HG03045 (cell line): Measurements from ENCODE around the gene HORMAD2.
"Not testable (repeated sequence)": the region's sequence is repeated elsewhere in the genome, so short reads cannot be mapped to it uniquely, and the experiment has no call there.

Experiments used
- ATAC-seq: cut with Tn5 transposase; IDR thresholded peaks from one replicate; pipeline ENCODE4 v1.9.1; 2021; ENCODE audit warnings: mild to moderate bottlenecking, moderate library complexity; ENCODE audit not compliant: unreplicated experiment

The HORMAD2 gene

DNA sequence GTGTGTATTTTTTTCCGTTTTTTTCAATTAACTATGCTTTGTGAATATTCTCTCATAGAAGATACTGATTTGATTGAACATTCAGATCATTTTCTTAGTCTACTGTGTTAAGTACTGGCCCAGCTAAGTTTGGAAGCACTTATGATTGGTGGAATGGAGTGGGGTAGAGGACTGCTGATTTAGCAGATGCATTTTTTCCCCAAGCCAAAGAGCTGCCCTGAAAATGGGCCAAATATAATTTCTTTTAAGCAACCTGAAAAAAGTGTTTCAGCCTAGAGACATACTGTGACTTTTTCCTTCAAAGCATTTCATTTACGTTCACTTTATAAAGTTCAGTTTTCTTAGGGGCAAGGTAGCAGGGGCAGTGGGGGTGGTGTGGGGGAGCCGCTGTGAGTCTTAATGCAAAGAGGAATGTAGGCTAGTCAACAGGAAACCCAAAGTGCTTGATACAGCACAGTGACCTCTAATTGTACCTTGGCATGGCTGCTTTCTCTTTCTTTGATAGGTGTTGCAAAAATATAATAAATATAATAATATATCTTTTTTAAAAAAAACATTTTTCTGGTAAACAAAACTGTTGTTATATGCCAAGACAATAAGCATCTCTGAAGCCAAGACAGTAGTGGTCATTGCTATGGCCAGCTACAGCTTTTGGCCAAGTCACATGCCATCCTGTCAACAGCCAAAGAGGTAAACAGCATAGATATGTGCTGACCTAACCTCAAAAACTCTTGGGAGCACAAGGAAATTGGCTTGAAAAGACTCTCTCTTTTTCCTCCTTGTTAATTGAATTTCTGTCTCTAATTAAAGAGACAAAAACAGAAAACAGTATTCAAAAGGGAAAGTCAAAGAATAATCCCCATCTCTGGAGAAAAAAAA lies 107.5 kb downstream of the HORMAD2 start:
- ATAC-seq: no peak

DNA sequence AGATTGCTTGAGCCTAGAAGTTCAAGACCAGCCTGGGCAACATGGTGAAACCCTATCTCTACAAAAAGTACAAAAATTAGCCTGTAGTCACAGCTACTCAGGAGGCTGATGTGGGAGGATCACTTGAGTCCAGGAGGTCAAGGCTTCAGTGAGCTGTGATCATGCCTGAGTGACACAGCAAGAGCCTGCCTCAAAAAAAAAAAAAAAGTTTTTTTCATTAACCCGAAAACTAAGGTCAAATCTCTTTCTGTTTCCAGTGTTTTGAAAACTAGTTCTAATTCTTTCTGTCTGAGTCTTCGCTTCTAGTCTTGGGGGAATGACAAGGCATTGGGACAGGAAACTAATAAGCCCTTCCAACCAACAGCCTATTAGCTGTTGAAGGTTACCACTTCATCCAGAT lies 108.6 kb downstream of the HORMAD2 start:
- ATAC-seq: no peak

DNA sequence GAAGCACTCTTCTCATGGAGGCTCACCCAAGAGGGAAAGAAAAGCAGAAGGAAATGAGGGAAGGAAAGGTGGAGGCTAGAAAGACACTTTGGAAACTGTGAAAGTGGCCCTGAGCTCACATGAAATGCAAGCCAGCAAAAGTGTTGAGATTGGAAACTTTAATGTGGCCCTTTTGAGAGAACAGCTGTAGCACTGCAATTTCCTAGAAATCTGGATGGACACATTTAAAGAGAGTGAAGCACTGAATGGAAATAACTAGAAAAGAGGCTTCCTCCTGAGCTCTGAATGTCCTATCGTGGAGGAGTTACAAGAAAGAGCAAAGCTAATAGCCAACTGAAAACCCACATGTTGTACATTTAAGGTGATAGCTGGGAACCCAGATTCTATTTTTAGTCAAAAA lies 110.3 kb downstream of the HORMAD2 start:
- no peak for ATAC-seq

DNA sequence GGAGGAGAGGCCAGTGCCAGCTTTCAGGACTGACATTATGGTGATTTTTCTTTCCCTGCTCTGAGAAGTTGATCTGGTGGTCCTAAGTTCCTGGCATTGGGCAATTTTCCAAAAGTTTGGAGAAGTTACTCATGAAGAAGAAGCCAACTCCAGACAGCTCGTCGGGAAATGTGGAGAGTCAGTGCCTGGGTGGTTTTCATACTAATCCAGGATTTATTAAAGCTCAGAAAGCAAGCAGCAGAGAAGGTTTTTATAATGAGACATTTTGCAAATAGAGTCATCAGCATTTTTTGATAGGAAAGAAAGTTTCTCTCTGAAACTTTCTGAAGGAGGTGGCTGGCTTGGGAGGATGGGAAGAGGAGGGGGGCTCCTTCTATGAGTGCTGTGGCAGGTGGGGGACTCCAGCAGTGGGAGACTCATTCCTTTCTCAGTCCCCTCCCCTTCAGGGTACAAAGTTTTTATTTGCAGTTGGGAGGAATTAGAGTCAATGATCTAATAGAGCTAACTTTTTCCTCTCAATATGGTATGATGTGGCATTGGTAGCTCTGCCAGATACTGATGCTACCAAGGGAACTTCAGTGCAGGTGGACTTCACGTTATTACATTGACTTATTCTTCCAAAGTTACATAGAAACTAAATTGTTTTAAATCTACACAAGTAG lies 110.9 kb downstream of the HORMAD2 start:
- ATAC-seq: no peak

DNA sequence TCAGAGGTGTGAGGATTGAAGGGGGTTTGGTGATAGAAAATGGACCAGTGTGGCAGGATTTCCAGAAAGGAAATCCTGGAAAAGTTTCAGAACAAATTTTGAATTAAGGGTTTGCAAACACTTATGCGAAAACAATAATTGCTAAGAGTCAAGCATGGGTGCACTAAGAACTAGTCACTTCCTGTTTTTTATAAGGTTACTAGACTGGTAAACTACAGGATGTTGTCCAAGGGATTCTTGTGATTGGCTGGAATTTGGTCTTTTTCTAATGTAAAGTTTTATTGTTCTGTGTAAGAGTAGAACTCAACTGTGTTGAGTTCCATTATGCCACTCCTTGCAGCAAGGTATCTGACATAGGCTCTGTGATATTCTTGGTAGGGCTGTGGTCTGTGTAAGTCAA lies 112.2 kb downstream of the HORMAD2 start:
- ATAC-seq: no peak

DNA sequence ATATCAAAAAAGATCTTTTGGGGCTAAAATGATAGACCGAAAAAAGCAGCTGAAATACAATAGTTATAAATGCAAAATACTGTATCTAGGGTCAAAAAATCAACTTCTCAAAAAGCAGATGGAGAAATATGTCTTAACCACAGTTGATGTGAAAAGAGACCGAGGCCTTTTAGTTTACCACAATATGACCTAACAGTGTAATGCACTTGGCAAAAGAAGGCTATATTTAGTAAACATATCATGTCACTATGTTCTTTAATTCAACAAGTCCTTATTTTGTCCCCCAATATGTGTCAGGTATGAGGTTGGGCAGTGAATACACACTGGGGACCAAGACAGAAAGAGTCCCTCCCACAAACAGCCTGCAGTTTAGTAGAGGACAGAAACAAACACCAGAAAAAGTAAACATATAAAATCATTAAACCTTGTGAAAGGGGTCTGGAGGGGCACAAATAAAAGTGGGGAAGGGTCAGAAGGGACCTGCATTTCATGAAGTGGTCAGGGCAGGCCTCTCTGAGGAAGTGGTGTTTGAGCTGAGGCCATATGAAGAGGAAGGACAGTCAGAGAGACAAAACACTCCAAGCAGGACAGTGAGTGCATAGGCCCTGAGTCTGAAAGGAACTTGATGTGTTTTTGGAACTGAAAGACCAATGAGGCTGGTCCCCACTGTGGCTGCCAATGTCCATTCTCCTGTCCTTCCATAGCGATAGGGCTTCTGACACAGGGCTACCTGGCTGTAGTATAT lies 112.9 kb downstream of the HORMAD2 start:
- no peak for ATAC-seq

DNA sequence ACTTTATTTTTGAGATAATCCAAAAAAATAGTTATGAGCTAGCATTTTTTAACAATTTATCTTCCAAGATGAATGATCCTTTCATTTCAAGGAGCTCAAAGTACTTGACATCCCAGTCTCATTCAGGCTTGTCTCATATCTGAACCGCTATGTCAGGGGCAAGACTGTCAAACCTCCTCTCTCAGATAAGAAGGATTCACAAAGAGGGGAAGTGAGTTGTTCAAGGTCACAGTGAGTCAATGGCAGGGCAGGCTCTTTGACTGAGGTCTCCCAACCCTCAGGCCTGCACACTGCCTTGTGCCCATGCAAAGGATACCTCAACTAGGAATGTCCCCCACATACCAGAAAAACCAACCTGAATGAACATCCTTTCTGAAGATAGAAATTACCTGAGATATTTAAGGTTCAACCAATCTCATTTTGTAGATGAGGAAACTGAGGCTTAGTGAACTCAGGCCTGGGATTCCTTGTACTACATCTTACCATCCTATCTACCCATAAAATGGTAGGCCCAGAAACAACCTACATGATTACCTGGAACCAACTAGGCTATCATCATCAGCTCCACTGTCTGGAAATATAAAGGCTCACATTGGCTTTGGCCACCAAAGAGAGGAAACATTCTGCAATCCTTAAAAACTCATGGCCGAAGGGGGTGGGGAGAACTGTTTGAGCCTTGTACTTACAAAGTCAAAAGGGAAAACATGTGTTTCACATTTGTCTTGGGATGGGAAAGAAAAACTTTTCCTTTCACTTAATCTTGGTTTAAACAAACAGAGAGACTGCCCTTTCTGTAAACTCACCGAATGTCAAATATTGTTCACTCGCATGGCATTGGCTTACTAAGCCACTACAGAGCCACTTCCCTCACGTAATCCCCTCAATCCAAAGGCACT lies 115.2 kb downstream of the HORMAD2 start:
- no peak for ATAC-seq

DNA sequence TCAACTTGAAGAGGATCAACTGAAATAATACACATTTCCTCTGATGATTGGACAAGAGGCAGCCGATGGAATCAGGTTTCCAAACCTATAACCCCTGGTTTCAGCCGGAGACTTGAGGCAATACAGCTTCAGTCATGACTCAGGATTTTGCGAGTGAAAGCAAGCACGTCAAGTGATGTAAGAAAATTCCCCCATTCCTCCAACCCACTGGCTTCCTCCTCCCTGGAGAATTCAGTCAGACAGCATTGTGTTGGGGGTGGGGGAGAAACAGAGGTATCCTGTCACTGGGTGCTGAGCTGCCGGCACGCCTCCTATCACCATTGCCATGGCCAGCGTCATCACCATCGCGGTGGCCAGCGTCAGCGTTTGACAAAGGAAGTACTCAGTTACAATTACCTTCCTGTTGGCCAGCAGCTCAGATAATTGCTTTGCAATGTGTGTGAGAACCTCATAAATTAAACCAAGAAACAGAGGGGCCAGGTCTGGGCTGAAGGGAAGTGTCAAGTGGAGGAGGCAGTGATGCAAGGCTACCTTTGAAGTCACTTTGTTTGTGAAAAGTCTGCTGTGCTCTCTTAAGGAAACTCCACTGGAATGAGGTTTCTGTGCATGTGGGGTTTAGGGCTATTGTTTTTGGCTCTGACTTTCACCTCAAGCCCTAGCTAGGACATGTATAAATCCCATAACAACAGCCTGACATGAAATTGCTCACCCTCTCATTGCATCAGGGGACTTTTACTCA lies 116.0 kb downstream of the HORMAD2 start:
- ATAC-seq: no peak

DNA sequence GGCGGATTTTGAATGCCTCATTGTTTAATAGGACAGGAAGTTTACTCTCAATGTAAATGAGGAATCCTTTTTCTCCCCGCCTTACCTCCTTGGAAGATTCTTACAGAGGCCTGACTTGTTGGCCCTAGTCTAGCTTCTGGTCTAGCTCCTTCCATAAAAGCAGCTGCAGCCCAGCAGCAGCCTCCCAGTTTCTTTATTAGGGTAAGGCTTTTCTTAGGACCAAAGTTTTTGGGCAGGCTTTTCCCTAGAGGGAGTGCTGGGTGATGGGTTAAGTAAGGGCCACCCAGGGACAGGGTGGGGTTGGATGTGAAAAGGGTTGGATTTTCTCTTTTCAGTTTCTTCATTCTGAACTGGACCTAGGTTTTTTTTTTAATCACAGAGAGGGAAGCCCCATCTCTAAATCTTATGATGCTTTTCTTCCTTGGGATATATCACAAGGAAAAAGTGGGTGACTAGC lies 116.6 kb downstream of the HORMAD2 start:
- ATAC-seq: no peak

DNA sequence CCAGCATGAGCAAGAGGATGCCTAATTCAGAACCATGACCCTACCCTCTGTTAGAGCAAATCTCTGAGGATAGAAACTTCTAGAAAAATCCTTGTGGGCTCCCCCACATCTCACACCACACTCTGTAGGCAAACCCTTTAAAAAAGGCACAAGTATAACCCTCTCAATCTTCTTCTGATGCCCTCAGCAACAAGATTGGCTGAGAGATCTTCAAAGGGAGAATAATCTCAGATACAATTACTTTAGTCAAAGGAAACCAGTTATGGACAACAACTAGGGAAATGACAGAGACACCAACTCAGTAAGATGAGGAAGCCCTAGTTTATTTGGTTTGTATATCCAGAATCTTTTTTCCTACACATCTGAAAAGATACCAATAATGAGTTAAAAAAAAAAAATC lies 117.1 kb downstream of the HORMAD2 start:
- ATAC-seq: no peak

DNA sequence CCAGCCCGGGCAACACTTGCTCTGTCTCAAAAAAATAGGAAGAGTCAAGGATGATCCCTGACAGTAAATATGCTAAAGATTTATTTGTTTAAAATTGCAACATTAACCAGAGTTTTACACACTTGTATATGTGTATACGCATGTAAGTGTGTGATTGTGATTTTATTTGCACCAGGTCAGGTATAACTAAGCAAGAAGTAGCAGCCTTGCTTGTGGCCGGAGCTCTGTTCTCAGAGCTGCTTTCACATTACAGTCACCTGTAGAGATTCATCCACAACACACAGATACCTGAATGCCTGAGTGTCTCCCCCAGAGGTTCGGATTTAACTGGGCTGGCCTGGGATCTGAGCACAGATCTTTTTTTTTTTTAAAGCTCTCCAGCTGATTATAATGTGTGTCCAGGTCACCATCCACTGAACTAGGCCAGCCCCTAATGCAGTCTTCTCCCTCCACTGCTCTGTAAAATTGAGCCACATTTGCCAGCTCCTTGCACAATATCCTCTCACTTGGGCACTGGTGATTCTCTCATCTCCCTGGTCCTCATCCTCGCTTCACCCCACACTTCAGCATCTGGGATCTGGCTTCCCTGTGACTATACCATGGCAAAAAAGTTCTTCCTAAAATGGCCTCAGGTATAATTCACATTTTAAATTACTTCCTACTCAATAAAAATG lies 118.0 kb downstream of the HORMAD2 start:
- ATAC-seq: no peak

DNA sequence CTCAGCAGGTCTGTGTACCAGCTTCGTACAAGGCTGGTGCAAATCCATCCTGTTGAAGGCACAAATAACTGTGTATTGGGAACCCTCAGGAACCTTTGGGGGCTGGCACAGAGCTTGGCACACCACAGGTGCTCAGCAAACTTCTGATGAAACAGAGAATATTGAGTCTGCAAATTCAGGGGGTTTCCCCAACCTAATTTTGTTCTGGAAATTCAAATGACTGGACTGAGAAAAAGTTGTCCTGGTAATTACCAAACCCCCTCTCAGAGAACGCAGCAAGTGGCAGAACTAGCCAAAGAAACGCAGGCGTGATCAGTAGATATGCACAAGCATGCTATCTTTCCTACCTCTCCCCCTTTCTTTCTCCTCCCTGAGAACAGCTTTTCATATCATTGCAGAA lies 118.7 kb downstream of the HORMAD2 start:
- ATAC-seq: no peak

DNA sequence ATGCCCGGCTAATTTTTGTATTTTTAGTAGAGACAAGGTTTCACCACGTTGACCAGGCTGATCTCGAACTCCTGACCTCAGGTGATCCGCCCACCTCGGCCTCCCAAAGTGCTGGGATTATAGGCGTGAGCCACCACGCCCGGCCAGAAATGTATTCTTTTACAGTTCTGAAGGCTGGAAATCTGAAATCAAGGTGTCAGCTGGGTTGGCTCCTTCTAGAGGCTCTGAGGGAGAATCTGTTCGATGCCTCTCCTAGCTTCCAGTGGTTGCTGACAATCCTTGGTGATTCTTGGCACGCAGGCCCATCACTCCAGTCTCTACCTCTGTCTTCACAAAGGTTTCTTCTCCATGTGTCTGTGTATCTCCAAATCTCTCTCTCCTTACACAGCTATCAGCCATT lies 120.6 kb downstream of the HORMAD2 start:
- ATAC-seq: not testable (repeated sequence)

DNA sequence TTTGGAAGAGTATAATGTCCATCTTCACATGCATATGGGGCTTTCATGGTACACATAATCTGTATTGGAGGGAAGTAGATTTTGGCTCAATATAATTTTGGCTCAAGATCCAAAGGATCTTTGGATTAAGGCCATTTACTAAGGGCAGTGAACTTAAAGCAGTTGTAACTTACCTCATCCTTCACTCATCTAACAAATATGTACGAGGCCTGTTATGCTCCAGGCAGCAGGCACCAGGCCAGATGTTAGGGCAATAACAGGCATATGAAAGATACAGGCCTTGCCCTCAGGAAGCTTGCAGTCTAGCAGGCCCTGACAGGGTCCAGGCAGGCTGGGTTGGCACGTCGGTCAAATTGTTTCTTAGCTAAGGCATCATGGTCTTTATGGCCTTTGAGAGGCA lies 121.7 kb downstream of the HORMAD2 start:
- no peak for ATAC-seq

DNA sequence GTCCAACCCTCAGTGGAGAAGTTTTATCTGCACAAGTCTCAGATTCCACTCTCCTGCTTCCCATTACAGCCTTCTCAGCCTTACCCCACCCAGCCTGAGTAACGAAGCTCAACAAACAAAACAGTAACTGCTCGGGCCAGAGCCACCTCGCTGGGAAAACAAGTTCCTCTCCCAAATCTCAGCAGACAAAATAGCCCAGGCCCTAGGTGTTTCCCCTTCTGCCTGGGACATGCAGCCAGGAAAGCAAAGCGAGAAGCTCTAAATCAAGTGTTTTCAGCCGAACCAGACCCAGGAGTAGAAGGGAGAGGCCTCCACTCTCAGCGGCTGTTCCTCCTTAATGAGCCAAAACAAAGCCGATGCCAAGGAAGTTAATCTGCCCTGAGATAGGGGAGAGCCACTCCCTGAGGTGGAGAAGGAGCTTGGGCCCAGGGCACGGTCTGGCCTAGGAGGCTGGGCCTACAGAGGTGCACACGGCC lies 122.3 kb downstream of the HORMAD2 start:
- no peak for ATAC-seq

DNA sequence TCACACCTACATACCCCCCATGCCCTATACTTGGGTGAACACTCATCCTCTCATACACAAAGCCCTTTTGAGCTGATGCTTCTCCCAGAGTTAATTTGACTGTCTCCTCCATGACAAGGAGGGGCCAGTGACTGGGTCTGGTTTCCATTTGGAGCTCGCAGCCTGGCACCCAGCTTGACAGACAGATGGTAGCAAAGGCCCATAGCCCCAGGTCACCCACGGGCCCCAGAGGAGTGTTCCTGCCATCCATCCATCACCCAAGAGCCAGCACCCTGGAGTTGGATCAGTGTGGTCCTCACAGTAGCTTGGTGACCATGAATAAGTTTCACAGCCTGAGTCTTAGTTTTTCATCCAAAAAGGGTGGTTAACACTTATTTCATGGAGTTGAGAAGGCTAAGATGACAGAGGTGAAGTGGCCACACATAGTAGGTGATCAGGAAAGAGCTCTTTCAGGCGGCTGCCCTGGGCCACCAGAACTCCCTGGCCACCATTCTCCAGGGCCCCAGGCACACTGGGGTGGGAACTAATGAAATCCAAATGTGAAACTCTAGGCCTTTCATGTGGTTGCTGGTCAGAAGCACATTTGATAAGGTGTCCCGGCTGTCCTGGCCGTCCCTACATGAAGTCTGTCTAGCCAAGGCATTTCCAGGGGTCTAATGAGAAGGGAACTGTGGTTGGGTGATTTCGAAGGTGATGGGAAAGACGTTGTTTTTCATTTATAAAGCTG lies 123.9 kb downstream of the HORMAD2 start:
- ATAC-seq: no peak

DNA sequence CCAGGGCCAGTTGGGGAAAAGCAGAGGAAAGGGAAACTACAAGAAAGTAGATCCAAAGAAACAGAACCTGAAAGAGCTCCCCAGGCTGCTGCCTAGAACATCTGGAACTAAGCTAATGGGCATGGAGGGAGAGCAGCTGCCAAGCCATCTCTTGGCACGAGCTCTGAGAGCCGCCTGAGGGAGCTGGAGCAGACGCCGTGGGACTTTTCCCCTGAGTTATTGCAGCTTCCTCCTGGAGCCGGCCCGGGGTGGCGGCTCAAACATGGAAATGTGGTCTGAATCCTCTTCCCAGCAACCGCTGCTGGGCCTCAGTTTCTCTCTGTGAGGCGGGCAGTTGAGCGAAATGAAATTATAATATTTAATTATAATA lies 124.5 kb downstream of the HORMAD2 start:
- no peak for ATAC-seq

DNA sequence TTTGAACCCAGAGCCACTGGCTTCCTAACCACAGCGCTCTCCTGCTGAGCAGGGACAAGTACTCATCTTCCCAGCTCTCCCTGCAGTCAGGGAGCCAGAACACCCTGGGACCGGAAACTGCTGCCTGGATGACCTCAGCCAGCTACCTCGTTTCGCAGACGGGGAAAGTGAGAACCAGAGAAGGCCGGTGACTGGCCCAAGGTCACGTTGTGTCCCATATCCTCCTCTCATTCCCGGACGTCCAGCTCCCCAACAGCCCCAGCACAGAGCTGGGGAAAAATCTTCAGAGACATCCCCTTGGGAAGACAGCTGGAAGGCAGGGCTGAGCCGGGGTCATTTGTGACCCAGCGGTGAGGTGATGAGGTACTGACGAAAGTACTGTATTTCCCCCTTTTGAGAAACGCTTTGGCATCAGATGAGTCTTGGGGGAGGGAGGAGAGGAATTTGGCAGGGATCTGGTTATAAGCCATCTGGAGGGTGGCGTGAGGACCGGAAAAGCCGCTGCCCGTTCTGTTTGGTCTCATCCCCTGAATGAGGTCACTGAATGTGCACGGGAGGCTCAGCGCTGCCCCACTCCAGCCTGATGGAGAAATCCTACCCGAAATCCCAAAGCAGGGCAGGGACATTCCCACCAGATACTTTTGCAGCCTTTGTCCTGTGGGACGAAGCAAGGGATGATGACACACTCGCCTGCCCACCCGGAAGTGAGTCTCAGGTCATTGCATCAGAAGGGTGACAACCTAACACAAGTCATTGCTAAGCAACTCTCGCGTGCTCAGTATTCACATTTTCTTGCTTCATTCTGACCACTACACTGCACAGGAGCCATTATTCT lies 125.2 kb downstream of the HORMAD2 start:
- ATAC-seq: no peak
